Left ventricle myocardium inferior (tissue), 1 donor: ENCODE measurements around the gene COL15A1. TPM values are rescaled to one million over a fixed set of nuclear protein-coding genes. Genes with fewer than 3 reads are reported as not detected.
A peak's percentile ranks its signal among the peaks of the same experiment; 100 is the strongest.

ENCODE experiments used
- DNase-seq: peaks from one replicate; pipeline ENCODE4 v3.0.0-alpha.2; 2020
- H3K27ac ChIP-seq: fragments of 200-600 bp; replicated peaks from 2 replicates; pipeline ENCODE4 v1.8.0; 2021
- H3K27me3 ChIP-seq: fragments of 200-600 bp; 2 replicates; pipeline ENCODE4 v1.8.0; 2021; ENCODE audit warnings: low read depth
- H3K36me3 ChIP-seq: fragments of 200-600 bp; 2 replicates; pipeline ENCODE4 v1.8.0; 2021
- H3K4me1 ChIP-seq: fragments of 200-600 bp; 2 replicates; pipeline ENCODE4 v1.8.0; 2021
- H3K4me3 ChIP-seq: fragments of 200-600 bp; 2 replicates; pipeline ENCODE4 v1.8.0; 2021; ENCODE audit warnings: mild to moderate bottlenecking, moderate library complexity
- H3K9me3 ChIP-seq: fragments of 200-600 bp; replicated peaks from 2 replicates; pipeline ENCODE4 v1.8.0; 2021
- CTCF ChIP-seq: fragments of 200-600 bp; IDR thresholded peaks from 2 replicates; pipeline ENCODE4 v1.8.0; 2021; ENCODE audit warnings: antibody characterized with exemption, mild to moderate bottlenecking, borderline replicate concordance
- intact Hi-C: fragments of 100-400 bp; cut with micrococcal nuclease; formaldehyde crosslinking; loops from one replicate; pipeline ENCODE4 v1.11.0; 2022
- total RNA-seq: library from RNA; stranded (reverse); fragmentation: NEBNext Ultra II Directional; extraction: Animal tissue kit (Norgen Biotek cat#: 25700); gene quantifications from one replicate; pipeline ENCODE4 v1.2.1, GENCODE V29; 2021
- donor health status: DM: no; HTN: yes; CAD: no; lungs with severe emphysema.

COL15A1 gene
- total RNA-seq, 1 donor from 2014 or later, result 45.4 TPM

GRCh38 chr9:99058964-99059921 lies 115.5 kb downstream of the COL15A1 start:
- H3K4me1 ChIP-seq, result peaks cover 33% of the 10 kb centered on the region
- no peak overlapping the region for H3K4me3 ChIP-seq
- intact Hi-C loops, result no loop called here
- no peaks in the 10 kb centered on the region for H3K9me3 ChIP-seq
- peaks cover 68% of the 10 kb centered on the region for H3K36me3 ChIP-seq
- peak; percentile 42 for DNase-seq
- TF ChIP-seq CTCF, result no peak
- H3K27me3 ChIP-seq, result no peaks in the 10 kb centered on the region
- H3K27ac ChIP-seq, result peak overlapping the region; percentile 84

GRCh38 chr9:99060621-99061020 lies 116.9 kb downstream of the COL15A1 start:
- no peaks in the 10 kb centered on the region for H3K9me3 ChIP-seq
- peaks cover 55% of the 10 kb centered on the region for H3K36me3 ChIP-seq
- no peak for TF ChIP-seq CTCF
- no peaks in the 10 kb centered on the region for H3K27me3 ChIP-seq
- H3K27ac ChIP-seq, result peak overlapping the region; percentile 7
- DNase-seq, result no peak
- intact Hi-C loops, result no loop called here
- peaks cover 33% of the 10 kb centered on the region for H3K4me1 ChIP-seq
- no peak overlapping the region for H3K4me3 ChIP-seq

GRCh38 chr9:99062549-99062948 lies 118.8 kb downstream of the COL15A1 start:
- H3K27me3 ChIP-seq, result no peaks in the 10 kb centered on the region
- intact Hi-C loops, result no loop called here
- H3K4me3 ChIP-seq, result no peak overlapping the region
- H3K9me3 ChIP-seq, result no peaks in the 10 kb centered on the region
- no peak for TF ChIP-seq CTCF
- H3K4me1 ChIP-seq, result peaks cover 27% of the 10 kb centered on the region
- no peak overlapping the region for H3K27ac ChIP-seq
- H3K36me3 ChIP-seq, result peaks cover 43% of the 10 kb centered on the region
- DNase-seq, result no peak

GRCh38 chr9:99063522-99063921 lies 119.8 kb downstream of the COL15A1 start:
- intact Hi-C loops, result no loop called here
- no peak overlapping the region for H3K27ac ChIP-seq
- peaks cover 45% of the 10 kb centered on the region for H3K36me3 ChIP-seq
- H3K9me3 ChIP-seq, result no peaks in the 10 kb centered on the region
- no peak overlapping the region for H3K4me3 ChIP-seq
- peaks cover 18% of the 10 kb centered on the region for H3K4me1 ChIP-seq
- TF ChIP-seq CTCF, result no peak
- no peaks in the 10 kb centered on the region for H3K27me3 ChIP-seq
- no peak for DNase-seq

GRCh38 chr9:99066571-99066970 lies 122.9 kb downstream of the COL15A1 start:
- no peak overlapping the region for H3K4me3 ChIP-seq
- DNase-seq, result no peak
- intact Hi-C loops, result no loop called here
- no peaks in the 10 kb centered on the region for H3K27me3 ChIP-seq
- peaks cover 45% of the 10 kb centered on the region for H3K36me3 ChIP-seq
- H3K9me3 ChIP-seq, result no peaks in the 10 kb centered on the region
- TF ChIP-seq CTCF, result no peak
- peaks cover 28% of the 10 kb centered on the region for H3K4me1 ChIP-seq
- no peak overlapping the region for H3K27ac ChIP-seq
